Dedifferentiated amniotic fluid mesenchymal stem cell (primary cell): ENCODE results near the gene ADSS2.
"Not testable (repeated sequence)": the region's sequence is repeated elsewhere in the genome, so short reads cannot be mapped to it uniquely, and the experiment has no call there.

Experiments used
- DNase-seq: peaks from one replicate; pipeline ENCODE4 v3.0.0-alpha.2; 2016; ENCODE audit errors: extremely low spot score

Gene ADSS2

DNA sequence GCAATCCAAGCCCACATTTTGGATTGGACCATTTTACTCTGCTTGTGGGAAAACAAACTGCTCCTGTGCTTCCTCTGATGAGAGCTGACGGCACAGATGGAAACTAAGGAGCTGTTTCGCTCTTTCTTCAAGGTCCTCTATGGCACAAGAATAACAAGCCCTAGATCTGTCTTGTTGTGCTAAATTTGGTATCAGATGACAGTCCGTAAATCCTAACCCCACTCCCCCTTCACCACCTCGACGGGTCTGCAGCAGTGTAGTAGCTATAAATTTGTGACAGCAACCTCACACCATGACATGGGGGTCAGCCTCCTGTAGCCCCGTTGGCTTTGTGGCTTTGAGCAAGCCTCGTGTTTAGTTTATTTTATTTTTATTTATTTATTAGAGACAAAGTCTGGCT is 85.9 kb downstream of the ADSS2 start:
- no peak for DNase-seq

DNA sequence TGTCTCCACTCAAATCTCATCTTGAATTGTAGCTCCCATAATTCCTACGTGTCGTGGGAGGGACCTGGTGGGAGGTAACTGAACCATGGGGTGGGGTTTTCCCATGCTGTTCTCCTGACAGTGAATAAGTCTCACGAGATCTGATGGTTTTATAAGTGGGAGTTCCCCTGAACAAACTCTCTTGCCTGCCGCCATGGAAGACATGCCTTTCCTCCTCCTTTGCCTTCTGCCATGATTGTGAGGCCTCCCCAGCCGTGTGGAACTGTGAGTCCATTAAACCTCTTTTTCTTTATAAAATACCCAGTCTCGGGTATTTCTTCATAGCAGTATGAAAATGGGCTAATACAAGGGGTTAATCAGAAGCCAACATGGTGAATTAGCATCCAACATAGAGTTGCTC is 86.4 kb downstream of the ADSS2 start:
- DNase-seq: not testable (repeated sequence)

DNA sequence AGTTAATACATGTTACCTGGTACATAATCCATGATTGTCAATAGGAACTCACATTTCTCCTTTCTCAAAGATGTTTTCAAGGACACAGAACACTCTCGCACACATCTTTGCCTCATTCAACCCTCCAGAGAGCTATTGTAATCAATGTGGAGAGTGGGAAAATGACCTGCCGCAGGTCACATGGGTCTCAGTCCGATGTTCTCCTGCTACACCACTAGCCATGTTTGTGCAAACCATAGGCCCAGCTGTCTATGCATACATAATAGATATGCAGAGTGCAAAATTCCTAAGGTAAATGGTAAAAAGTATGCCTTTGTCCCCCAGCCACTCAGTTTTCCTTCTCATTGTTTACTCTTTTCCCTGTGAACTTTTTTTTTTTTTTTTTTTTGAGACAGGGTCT is 89.2 kb downstream of the ADSS2 start:
- DNase-seq: no peak

DNA sequence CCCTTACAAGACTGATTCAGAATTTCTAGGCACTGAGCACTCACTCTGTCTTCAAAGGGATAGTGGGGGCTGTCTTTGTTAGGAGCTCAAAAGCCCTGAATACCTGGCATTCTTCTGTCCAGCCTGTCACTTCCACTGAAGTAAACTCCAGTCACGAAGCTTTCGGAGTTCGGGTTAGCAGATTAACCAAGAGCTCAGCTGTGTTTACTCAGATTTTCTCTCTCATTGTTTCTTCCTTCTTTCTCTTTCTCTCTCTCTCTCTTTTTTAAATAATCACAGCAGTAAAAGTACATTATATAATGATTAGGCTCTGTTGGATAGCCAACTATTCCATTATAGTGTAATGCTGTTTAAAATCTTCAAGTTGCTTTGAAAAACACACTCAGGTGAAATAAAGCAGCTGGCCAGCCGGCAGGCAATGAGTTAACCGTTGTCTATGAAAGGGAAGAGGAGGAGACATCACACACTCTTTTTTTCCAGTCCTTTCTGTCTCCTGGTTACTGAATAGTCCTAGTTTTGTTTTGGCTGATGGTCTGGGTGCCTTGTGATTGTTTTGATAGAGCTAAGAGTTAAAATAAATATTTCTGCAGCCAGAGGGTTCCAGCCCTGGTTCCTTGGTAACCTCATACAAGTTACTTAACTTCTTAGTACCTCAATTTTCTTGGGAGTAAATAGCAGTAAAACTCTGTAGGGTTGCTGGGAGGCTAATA is 89.8 kb downstream of the ADSS2 start:
- DNase-seq: peak; percentile 44
